Esophagus squamous epithelium (tissue), 4 donors: Measurements from ENCODE around the gene TMEM132D.

Source experiments
- CTCF ChIP-seq, 6 experiments: fragments of 450-650 bp in 4 of 6; fragments of 200-600 bp in 2 of 6; sonication (generic) in 2 of 6; IDR thresholded peaks; one replicate each; pipeline ENCODE4 v1.5.1; 2016 to 2019; ENCODE audit warnings: antibody characterized with exemption in 6 of 6, mild to moderate bottlenecking in 4 of 6, moderate library complexity in 4 of 6
- POLR2A ChIP-seq, 4 donors: fragments of 450-650 bp; IDR thresholded peaks; one replicate each; pipeline ENCODE4 v1.6.1; 2017; ENCODE audit warnings: antibody characterized with exemption in 4 of 4, mild to moderate bottlenecking in 4 of 4, moderate library complexity in 3 of 4

GRCh38 chr12:129331356-129332085 is 572.3 kb downstream of the TMEM132D start:
- TF ChIP-seq CTCF (IDR thresholded peaks at IDR 0.05): no peak
- TF ChIP-seq POLR2A (IDR thresholded peaks at IDR 0.05): no peak
